ENCODE results near the gene CFAP210.

The CFAP210 gene

GRCh38 chr2:169676850-169677249 lies 17.4 kb downstream of the CFAP210 start:
- no peak for TF ChIP-seq CTCF (IDR thresholded peaks at IDR 0.05; ENCODE audit: low read depth, low read length)
- no peak for DNase-seq (ENCODE audit: low read depth in 2 of 2)
- no peak overlapping the region for H3K4me3 ChIP-seq (replicated peaks in 1 of 2; ENCODE audit: low read depth in 2 of 2, low read length in 2 of 2)

- TF ChIP-seq CTCF (IDR thresholded peaks at IDR 0.05; ENCODE audit: low read depth, low read length), result no peak
- no peak for DNase-seq (ENCODE audit: low read depth in 2 of 2)
- no peak overlapping the region for H3K4me3 ChIP-seq (replicated peaks in 1 of 2; ENCODE audit: low read depth in 2 of 2, low read length in 2 of 2)
Measured at GRCh38 chr2:169676357-169676756, 17.8 kb downstream of the CFAP210 start.

- no peak for TF ChIP-seq CTCF (IDR thresholded peaks at IDR 0.05; ENCODE audit: low read depth, low read length)
- H3K4me3 ChIP-seq (replicated peaks in 1 of 2; ENCODE audit: low read depth in 2 of 2, low read length in 2 of 2), result no peak overlapping the region
- no peak for DNase-seq (ENCODE audit: low read depth in 2 of 2)
Measured at GRCh38 chr2:169673921-169674320, 20.3 kb downstream of the CFAP210 start.

- no peak overlapping the region for H3K4me3 ChIP-seq (replicated peaks in 1 of 2; ENCODE audit: low read depth in 2 of 2, low read length in 2 of 2)
- TF ChIP-seq CTCF (IDR thresholded peaks at IDR 0.05; ENCODE audit: low read depth, low read length), result no peak
- no peak for DNase-seq (ENCODE audit: low read depth in 2 of 2)
Measured at GRCh38 chr2:169673106-169673505, 21.1 kb downstream of the CFAP210 start.

GRCh38 chr2:169672406-169672805 lies 21.8 kb downstream of the CFAP210 start:
- H3K4me3 ChIP-seq (replicated peaks in 1 of 2; ENCODE audit: low read depth in 2 of 2, low read length in 2 of 2), result no peak overlapping the region
- no peak for TF ChIP-seq CTCF (IDR thresholded peaks at IDR 0.05; ENCODE audit: low read depth, low read length)
- DNase-seq (ENCODE audit: low read depth in 2 of 2), result no peak

GRCh38 chr2:169670937-169671336 lies 23.3 kb downstream of the CFAP210 start:
- no peak for TF ChIP-seq CTCF (IDR thresholded peaks at IDR 0.05; ENCODE audit: low read depth, low read length)
- DNase-seq (ENCODE audit: low read depth in 2 of 2), result no peak
- H3K4me3 ChIP-seq (replicated peaks in 1 of 2; ENCODE audit: low read depth in 2 of 2, low read length in 2 of 2), result no peak overlapping the region

GRCh38 chr2:169670215-169670651 lies 24.0 kb downstream of the CFAP210 start:
- DNase-seq (ENCODE audit: low read depth in 2 of 2), result peak; percentile 16 to 44
- no peak for TF ChIP-seq CTCF (IDR thresholded peaks at IDR 0.05; ENCODE audit: low read depth, low read length)
- H3K4me3 ChIP-seq (replicated peaks in 1 of 2; ENCODE audit: low read depth in 2 of 2, low read length in 2 of 2), result no peak overlapping the region
